ENCODE results near the gene EIF2S2.

GRCh38 chr20:34114809-34115208 is 2.8 kb upstream of the EIF2S2 start:
- TF ChIP-seq FOXS1 (CRISPR knock-in tag; IDR thresholded peaks at IDR 0.05) (no peak), JUNB (IDR thresholded peaks at IDR 0.05) (no peak), JUN (IDR thresholded peaks at IDR 0.05) (no peak), ATOH8 (CRISPR knock-in tag; IDR thresholded peaks at IDR 0.05; ENCODE audit: low read depth) (no peak)
- TF ChIP-seq, protein P1, sequence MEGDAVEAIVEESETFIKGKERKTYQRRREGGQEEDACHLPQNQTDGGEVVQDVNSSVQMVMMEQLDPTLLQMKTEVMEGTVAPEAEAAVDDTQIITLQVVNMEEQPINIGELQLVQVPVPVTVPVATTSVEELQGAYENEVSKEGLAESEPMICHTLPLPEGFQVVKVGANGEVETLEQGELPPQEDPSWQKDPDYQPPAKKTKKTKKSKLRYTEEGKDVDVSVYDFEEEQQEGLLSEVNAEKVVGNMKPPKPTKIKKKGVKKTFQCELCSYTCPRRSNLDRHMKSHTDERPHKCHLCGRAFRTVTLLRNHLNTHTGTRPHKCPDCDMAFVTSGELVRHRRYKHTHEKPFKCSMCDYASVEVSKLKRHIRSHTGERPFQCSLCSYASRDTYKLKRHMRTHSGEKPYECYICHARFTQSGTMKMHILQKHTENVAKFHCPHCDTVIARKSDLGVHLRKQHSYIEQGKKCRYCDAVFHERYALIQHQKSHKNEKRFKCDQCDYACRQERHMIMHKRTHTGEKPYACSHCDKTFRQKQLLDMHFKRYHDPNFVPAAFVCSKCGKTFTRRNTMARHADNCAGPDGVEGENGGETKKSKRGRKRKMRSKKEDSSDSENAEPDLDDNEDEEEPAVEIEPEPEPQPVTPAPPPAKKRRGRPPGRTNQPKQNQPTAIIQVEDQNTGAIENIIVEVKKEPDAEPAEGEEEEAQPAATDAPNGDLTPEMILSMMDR (IDR thresholded peaks at IDR 0.05) = no peak

All from A549 (cell line).